ENCODE results near the gene GABRP. TPM values are rescaled to one million over a fixed set of nuclear protein-coding genes. Genes with fewer than 3 reads are reported as not detected.

Gene GABRP
- total RNA-seq, 1 donor from 2014 or later = not detected

GRCh38 chr5:170782438-170782837 lies 1.1 kb upstream of the GABRP start:
- TF ChIP-seq CTCF (IDR thresholded peaks at IDR 0.05) = no peak
- H3K27ac Mint-ChIP-seq (ENCODE audit: unreplicated experiment) = no peak overlapping the region
- no peak for DNase-seq (ENCODE audit: low spot score)
- peaks cover 11% of the 10 kb centered on the region for H3K27me3 Mint-ChIP-seq (ENCODE audit: low read depth)
- H3K36me3 Mint-ChIP-seq (ENCODE audit: low read depth) = no peaks in the 10 kb centered on the region
- H3K9me3 Mint-ChIP-seq (ENCODE audit: low read depth) = no peaks in the 10 kb centered on the region
- no peaks in the 10 kb centered on the region for H3K4me1 Mint-ChIP-seq (ENCODE audit: low read depth)
- no peak overlapping the region for H3K4me3 Mint-ChIP-seq (ENCODE audit: unreplicated experiment)

- TF ChIP-seq CTCF (IDR thresholded peaks at IDR 0.05) = no peak
- H3K27me3 Mint-ChIP-seq (ENCODE audit: low read depth) = peaks cover 11% of the 10 kb centered on the region
- H3K9me3 Mint-ChIP-seq (ENCODE audit: low read depth) = no peaks in the 10 kb centered on the region
These were observed 1.9 kb downstream of the GABRP start for GRCh38 chr5:170785416-170785815.

GRCh38 chr5:170787216-170787615 lies 3.7 kb downstream of the GABRP start:
- peaks cover 19% of the 10 kb centered on the region for H3K27me3 Mint-ChIP-seq (ENCODE audit: low read depth)
- no peak for TF ChIP-seq CTCF (IDR thresholded peaks at IDR 0.05)
- H3K4me3 Mint-ChIP-seq (ENCODE audit: unreplicated experiment) = no peak overlapping the region
- no peak overlapping the region for H3K27ac Mint-ChIP-seq (ENCODE audit: unreplicated experiment)
- no peaks in the 10 kb centered on the region for H3K4me1 Mint-ChIP-seq (ENCODE audit: low read depth)
- H3K36me3 Mint-ChIP-seq (ENCODE audit: low read depth) = no peaks in the 10 kb centered on the region
- no peak for DNase-seq (ENCODE audit: low spot score)
- H3K9me3 Mint-ChIP-seq (ENCODE audit: low read depth) = no peaks in the 10 kb centered on the region

More at GRCh38 chr5:170785416-170785815, 1.9 kb downstream of the GABRP start:
- DNase-seq (ENCODE audit: low spot score) = no peak
- Mint-ChIP-seq H3K36me3 (ENCODE audit: low read depth) (no peaks in the 10 kb centered on the region), H3K27ac (ENCODE audit: unreplicated experiment) (no peak overlapping the region), H3K4me3 (ENCODE audit: unreplicated experiment) (no peak overlapping the region), H3K4me1 (ENCODE audit: low read depth) (no peaks in the 10 kb centered on the region)

GRCh38 chr5:170788626-170789304 lies 5.2 kb downstream of the GABRP start:
- Mint-ChIP-seq H3K27me3 (ENCODE audit: low read depth) (peaks cover 23% of the 10 kb centered on the region), H3K27ac (ENCODE audit: unreplicated experiment) (no peak overlapping the region), H3K4me1 (ENCODE audit: low read depth) (no peaks in the 10 kb centered on the region), H3K36me3 (ENCODE audit: low read depth) (no peaks in the 10 kb centered on the region), H3K4me3 (ENCODE audit: unreplicated experiment) (no peak overlapping the region), H3K9me3 (ENCODE audit: low read depth) (no peaks in the 10 kb centered on the region)
- no peak for TF ChIP-seq CTCF (IDR thresholded peaks at IDR 0.05)
- DNase-seq (ENCODE audit: low spot score) = no peak

GRCh38 chr5:170791325-170791954 lies 7.9 kb downstream of the GABRP start:
- Mint-ChIP-seq H3K4me3 (ENCODE audit: unreplicated experiment) (no peak overlapping the region), H3K27me3 (ENCODE audit: low read depth) (peaks cover 36% of the 10 kb centered on the region), H3K9me3 (ENCODE audit: low read depth) (no peaks in the 10 kb centered on the region), H3K27ac (ENCODE audit: unreplicated experiment) (no peak overlapping the region), H3K4me1 (ENCODE audit: low read depth) (no peaks in the 10 kb centered on the region), H3K36me3 (ENCODE audit: low read depth) (no peaks in the 10 kb centered on the region)
- TF ChIP-seq CTCF (IDR thresholded peaks at IDR 0.05) = peak; percentile 89
- DNase-seq (ENCODE audit: low spot score) = no peak
